Neural cell (in vitro differentiated cells): ENCODE results near the gene ETFA. TPM values are rescaled to one million over a fixed set of nuclear protein-coding genes. Genes with fewer than 3 reads are reported as not detected.

Source experiments
- H2AFZ ChIP-seq: fragments of 200-600, 300-800 bp; sonication (generic), shearing (Covaris generic); 2 replicates; pipeline ENCODE4 v1.6.0; 2014; ENCODE audit warnings: low read depth, mild to moderate bottlenecking, antibody characterized with exemption, low read length, moderate library complexity
- H3F3A ChIP-seq: fragments of 200-600 bp; shearing (Covaris generic); 2 replicates; pipeline ENCODE4 v1.6.1; 2016; ENCODE audit warnings: mild to moderate bottlenecking, moderate library complexity, mixed read lengths, antibody characterized with exemption, low read length; ENCODE audit not compliant: insufficient read depth, poor library complexity, severe bottlenecking
- H3K27ac ChIP-seq: fragments of 200-600, 300-800 bp; sonication (generic), shearing (Covaris generic); 2 replicates; pipeline ENCODE4 v1.5.1; 2014; ENCODE audit warnings: mild to moderate bottlenecking, low read length, moderate library complexity
- H3K27me3 ChIP-seq: fragments of 300-800, 200-600 bp; sonication (generic), shearing (Covaris generic); 2 replicates; pipeline ENCODE4 v1.6.0; 2014; ENCODE audit warnings: mild to moderate bottlenecking, low read depth, low read length, moderate library complexity; ENCODE audit not compliant: insufficient read depth
- H3K36me3 ChIP-seq: fragments of 300-800, 200-600 bp; sonication (generic), shearing (Covaris generic); 2 replicates; pipeline ENCODE4 v1.5.1; 2014; ENCODE audit warnings: mild to moderate bottlenecking, antibody characterized with exemption, low read length, moderate library complexity; ENCODE audit not compliant: insufficient read depth
- H3K4me2 ChIP-seq: fragments of 300-800, 200-600 bp; sonication (generic), shearing (Covaris generic); 2 replicates; pipeline ENCODE4 v1.6.0; 2014; ENCODE audit warnings: mild to moderate bottlenecking, low read length
- H3K4me3 ChIP-seq: fragments of 300-800, 200-600 bp; sonication (generic), shearing (Covaris generic); 2 replicates; pipeline ENCODE4 v1.5.1; 2014; ENCODE audit warnings: mild to moderate bottlenecking, low read length, moderate library complexity
- H3K79me2 ChIP-seq: fragments of 200-600 bp; shearing (Covaris generic); replicated peaks from 2 replicates; pipeline ENCODE4 v1.6.0; 2014; ENCODE audit warnings: mild to moderate bottlenecking, low read length, moderate library complexity; ENCODE audit not compliant: insufficient read depth
- H3K9ac ChIP-seq: fragments of 300-800, 200-600 bp; sonication (generic), shearing (Covaris generic); 2 replicates; pipeline ENCODE4 v1.6.1; 2016; ENCODE audit warnings: mild to moderate bottlenecking, low read length, mixed read lengths
- H3K9me2 ChIP-seq: fragments of 200-600 bp; shearing (Covaris generic); 2 replicates; pipeline ENCODE4 v1.6.1; 2016; ENCODE audit warnings: mild to moderate bottlenecking, low read length, mixed read lengths; ENCODE audit not compliant: insufficient read depth
- H3K9me3 ChIP-seq: fragments of 200-600, 300-800 bp; sonication (generic), shearing (Covaris generic); 2 replicates; pipeline ENCODE4 v1.6.1; 2016; ENCODE audit warnings: mild to moderate bottlenecking, mixed run types, low read length, moderate library complexity, mixed read lengths
- H4K20me1 ChIP-seq: fragments of 200-600 bp; shearing (Covaris generic); 2 replicates; pipeline ENCODE4 v1.6.1; 2016; ENCODE audit warnings: mild to moderate bottlenecking, mixed run types; ENCODE audit not compliant: insufficient read depth
- EP300 ChIP-seq: fragments of 450-650 bp; conservative IDR thresholded peaks from 2 replicates; pipeline ENCODE4 v1.6.1; 2014; ENCODE audit warnings: antibody characterized with exemption, mild to moderate bottlenecking, moderate library complexity; ENCODE audit not compliant: poor library complexity, severe bottlenecking
- EZH2 ChIP-seq: fragments of 200-600, 300-800 bp; shearing (Covaris generic), sonication (generic); IDR thresholded peaks from 2 replicates; pipeline ENCODE4 v1.6.1; 2014; ENCODE audit warnings: antibody characterized with exemption, low read length, borderline replicate concordance, mild to moderate bottlenecking; ENCODE audit not compliant: insufficient read depth, poor library complexity, severe bottlenecking
- MXI1 ChIP-seq: fragments of 450-650 bp; conservative IDR thresholded peaks from 2 replicates; pipeline ENCODE4 v1.6.1; 2014; ENCODE audit warnings: antibody characterized with exemption, mild to moderate bottlenecking; ENCODE audit not compliant: poor library complexity, severe bottlenecking
- POLR2AphosphoS5 ChIP-seq: IDR thresholded peaks from 2 replicates; pipeline ENCODE4 v1.6.1; 2012
- RAD21 ChIP-seq: fragments of 450-650 bp; conservative IDR thresholded peaks from 2 replicates; pipeline ENCODE4 v1.6.1; 2014; ENCODE audit warnings: antibody characterized with exemption, mild to moderate bottlenecking, moderate library complexity
- SMC3 ChIP-seq: fragments of 450-650 bp; conservative IDR thresholded peaks from 2 replicates; pipeline ENCODE4 v1.6.1; 2014; ENCODE audit warnings: antibody characterized with exemption, mild to moderate bottlenecking, moderate library complexity; ENCODE audit not compliant: poor library complexity
- TAF1 ChIP-seq: IDR thresholded peaks from 2 replicates; pipeline ENCODE4 v1.6.1; 2012; ENCODE audit warnings: low read depth
- polyA plus RNA-seq: library from polyadenylated mRNA; depleted of rRNA; stranded (reverse); fragments of >200 nt; gene quantifications from 2 replicates; pipeline ENCODE4 v1.2.3, GENCODE V29; 2014
- TF ChIP-seq, protein P1 (sequence below): fragments of 450-650 bp; IDR thresholded peaks from 2 replicates; pipeline ENCODE4 v1.5.1; 2014; ENCODE audit warnings: antibody characterized with exemption, mild to moderate bottlenecking, moderate library complexity; ENCODE audit not compliant: poor library complexity, severe bottlenecking
- TF ChIP-seq, protein P2 (sequence below): IDR thresholded peaks from 2 replicates; pipeline ENCODE4 v1.6.1; 2012; ENCODE audit warnings: borderline replicate concordance

Gene ETFA
- polyA plus RNA-seq, 1 donor from 2014 or later, result 145 TPM

GRCh38 chr15:76332796-76333195 lies 21.5 kb upstream of the ETFA start:
- Histone ChIP-seq H3K9me2 (no peaks in the 10 kb centered on the region), H3K4me3 (no peak overlapping the region), H3K36me3 (no peaks in the 10 kb centered on the region), H3K4me2 (no peak overlapping the region), H4K20me1 (no peaks in the 10 kb centered on the region), H3K27ac (no peak overlapping the region), H3K9ac (no peak overlapping the region), H3F3A (no peaks in the 10 kb centered on the region), H3K27me3 (peaks cover 54% of the 10 kb centered on the region), H3K9me3 (peaks cover 4% of the 10 kb centered on the region), H3K79me2 (no peaks in the 10 kb centered on the region), H2AFZ (no peak overlapping the region)
- TF ChIP-seq, protein P1, sequence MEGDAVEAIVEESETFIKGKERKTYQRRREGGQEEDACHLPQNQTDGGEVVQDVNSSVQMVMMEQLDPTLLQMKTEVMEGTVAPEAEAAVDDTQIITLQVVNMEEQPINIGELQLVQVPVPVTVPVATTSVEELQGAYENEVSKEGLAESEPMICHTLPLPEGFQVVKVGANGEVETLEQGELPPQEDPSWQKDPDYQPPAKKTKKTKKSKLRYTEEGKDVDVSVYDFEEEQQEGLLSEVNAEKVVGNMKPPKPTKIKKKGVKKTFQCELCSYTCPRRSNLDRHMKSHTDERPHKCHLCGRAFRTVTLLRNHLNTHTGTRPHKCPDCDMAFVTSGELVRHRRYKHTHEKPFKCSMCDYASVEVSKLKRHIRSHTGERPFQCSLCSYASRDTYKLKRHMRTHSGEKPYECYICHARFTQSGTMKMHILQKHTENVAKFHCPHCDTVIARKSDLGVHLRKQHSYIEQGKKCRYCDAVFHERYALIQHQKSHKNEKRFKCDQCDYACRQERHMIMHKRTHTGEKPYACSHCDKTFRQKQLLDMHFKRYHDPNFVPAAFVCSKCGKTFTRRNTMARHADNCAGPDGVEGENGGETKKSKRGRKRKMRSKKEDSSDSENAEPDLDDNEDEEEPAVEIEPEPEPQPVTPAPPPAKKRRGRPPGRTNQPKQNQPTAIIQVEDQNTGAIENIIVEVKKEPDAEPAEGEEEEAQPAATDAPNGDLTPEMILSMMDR, result no peak
- TF ChIP-seq MXI1, result no peak
- no peak for TF ChIP-seq POLR2AphosphoS5
- TF ChIP-seq EP300, result no peak
- TF ChIP-seq EZH2, result no peak
- no peak for TF ChIP-seq RAD21
- no peak for TF ChIP-seq TAF1
- no peak for TF ChIP-seq SMC3
- TF ChIP-seq, protein P2, sequence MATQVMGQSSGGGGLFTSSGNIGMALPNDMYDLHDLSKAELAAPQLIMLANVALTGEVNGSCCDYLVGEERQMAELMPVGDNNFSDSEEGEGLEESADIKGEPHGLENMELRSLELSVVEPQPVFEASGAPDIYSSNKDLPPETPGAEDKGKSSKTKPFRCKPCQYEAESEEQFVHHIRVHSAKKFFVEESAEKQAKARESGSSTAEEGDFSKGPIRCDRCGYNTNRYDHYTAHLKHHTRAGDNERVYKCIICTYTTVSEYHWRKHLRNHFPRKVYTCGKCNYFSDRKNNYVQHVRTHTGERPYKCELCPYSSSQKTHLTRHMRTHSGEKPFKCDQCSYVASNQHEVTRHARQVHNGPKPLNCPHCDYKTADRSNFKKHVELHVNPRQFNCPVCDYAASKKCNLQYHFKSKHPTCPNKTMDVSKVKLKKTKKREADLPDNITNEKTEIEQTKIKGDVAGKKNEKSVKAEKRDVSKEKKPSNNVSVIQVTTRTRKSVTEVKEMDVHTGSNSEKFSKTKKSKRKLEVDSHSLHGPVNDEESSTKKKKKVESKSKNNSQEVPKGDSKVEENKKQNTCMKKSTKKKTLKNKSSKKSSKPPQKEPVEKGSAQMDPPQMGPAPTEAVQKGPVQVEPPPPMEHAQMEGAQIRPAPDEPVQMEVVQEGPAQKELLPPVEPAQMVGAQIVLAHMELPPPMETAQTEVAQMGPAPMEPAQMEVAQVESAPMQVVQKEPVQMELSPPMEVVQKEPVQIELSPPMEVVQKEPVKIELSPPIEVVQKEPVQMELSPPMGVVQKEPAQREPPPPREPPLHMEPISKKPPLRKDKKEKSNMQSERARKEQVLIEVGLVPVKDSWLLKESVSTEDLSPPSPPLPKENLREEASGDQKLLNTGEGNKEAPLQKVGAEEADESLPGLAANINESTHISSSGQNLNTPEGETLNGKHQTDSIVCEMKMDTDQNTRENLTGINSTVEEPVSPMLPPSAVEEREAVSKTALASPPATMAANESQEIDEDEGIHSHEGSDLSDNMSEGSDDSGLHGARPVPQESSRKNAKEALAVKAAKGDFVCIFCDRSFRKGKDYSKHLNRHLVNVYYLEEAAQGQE, result no peak

- H3K36me3 ChIP-seq, result no peaks in the 10 kb centered on the region
- H4K20me1 ChIP-seq, result no peaks in the 10 kb centered on the region
- no peak overlapping the region for H3K27ac ChIP-seq
- peaks cover 27% of the 10 kb centered on the region for H3K27me3 ChIP-seq
- H3K4me3 ChIP-seq, result no peak overlapping the region
- no peaks in the 10 kb centered on the region for H3F3A ChIP-seq
- H3K9me3 ChIP-seq, result peaks cover 2% of the 10 kb centered on the region
- TF ChIP-seq TAF1 (no peak), SMC3 (no peak), EZH2 (no peak), POLR2AphosphoS5 (no peak), RAD21 (no peak), EP300 (no peak), MXI1 (no peak)
- TF ChIP-seq, protein P1, result no peak
- TF ChIP-seq, protein P2, result no peak
- H3K9ac ChIP-seq, result no peak overlapping the region
- H3K4me2 ChIP-seq, result no peak overlapping the region
- H2AFZ ChIP-seq, result no peak overlapping the region
- H3K79me2 ChIP-seq, result no peaks in the 10 kb centered on the region
- no peaks in the 10 kb centered on the region for H3K9me2 ChIP-seq
Measured at GRCh38 chr15:76330080-76330680, 18.9 kb upstream of the ETFA start.
